A673 (cell line): Measurements from ENCODE around the gene FAH.

Source experiments
- CTCF ChIP-seq: fragments of 300-800, 200-600 bp; sonication (generic); conservative IDR thresholded peaks from 2 replicates; pipeline ENCODE4 v1.5.1; 2017; ENCODE audit warnings: low read depth, mild to moderate bottlenecking, antibody characterized with exemption, low read length, moderate library complexity, mixed read lengths
- EZH2 ChIP-seq: fragments of 200-600 bp; sonication (generic); IDR thresholded peaks from 2 replicates; pipeline ENCODE4 v1.6.1; 2017; ENCODE audit warnings: borderline replicate concordance, low read depth, mild to moderate bottlenecking, mixed read lengths, antibody characterized with exemption, low read length; ENCODE audit not compliant: poor library complexity, severe bottlenecking

GRCh38 chr15:80114114-80114513 is 38.7 kb upstream of the FAH start:
- TF ChIP-seq CTCF (no peak), EZH2 (no peak)
